IPS-18c (cell line): ENCODE measurements around the gene MAP4K3.

ENCODE experiments used
- H3K4me3 ChIP-seq: 2 replicates; pipeline ENCODE4 v1.7.0; 2013; ENCODE audit warnings: low read depth, mild to moderate bottlenecking, low read length, moderate library complexity; ENCODE audit not compliant: insufficient read depth
- H3K9me3 ChIP-seq: one replicate; pipeline ENCODE4 v1.6.1; 2013; ENCODE audit warnings: mild to moderate bottlenecking, low read length, moderate library complexity; ENCODE audit not compliant: control insufficient read depth, insufficient read depth

The MAP4K3 gene

DNA sequence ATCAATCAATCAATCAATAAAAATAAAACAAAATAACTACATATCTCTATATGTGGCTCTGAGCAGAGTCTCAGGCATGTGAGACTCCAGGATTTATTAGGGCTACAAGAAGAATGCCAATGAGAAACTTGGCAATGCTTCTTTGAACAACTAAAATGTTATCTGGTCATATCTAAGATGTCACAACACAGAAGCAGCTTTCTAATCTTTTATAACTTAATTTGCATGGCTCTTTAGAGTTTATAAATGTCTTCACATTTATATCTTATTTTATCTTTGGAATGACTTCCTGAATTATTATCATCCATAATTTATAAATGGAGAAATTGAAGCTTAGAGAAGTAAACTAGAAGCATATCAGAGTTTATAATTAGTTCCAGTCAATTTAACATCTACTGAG lies 14.9 kb upstream of the MAP4K3 start:
- H3K4me3 ChIP-seq: no peak overlapping the region
- H3K9me3 ChIP-seq: no peaks in the 10 kb centered on the region

GRCh38 chr2:39448169-39448502 lies 11.1 kb upstream of the MAP4K3 start:
- Histone ChIP-seq H3K9me3 (no peaks in the 10 kb centered on the region), H3K4me3 (no peak overlapping the region)

DNA sequence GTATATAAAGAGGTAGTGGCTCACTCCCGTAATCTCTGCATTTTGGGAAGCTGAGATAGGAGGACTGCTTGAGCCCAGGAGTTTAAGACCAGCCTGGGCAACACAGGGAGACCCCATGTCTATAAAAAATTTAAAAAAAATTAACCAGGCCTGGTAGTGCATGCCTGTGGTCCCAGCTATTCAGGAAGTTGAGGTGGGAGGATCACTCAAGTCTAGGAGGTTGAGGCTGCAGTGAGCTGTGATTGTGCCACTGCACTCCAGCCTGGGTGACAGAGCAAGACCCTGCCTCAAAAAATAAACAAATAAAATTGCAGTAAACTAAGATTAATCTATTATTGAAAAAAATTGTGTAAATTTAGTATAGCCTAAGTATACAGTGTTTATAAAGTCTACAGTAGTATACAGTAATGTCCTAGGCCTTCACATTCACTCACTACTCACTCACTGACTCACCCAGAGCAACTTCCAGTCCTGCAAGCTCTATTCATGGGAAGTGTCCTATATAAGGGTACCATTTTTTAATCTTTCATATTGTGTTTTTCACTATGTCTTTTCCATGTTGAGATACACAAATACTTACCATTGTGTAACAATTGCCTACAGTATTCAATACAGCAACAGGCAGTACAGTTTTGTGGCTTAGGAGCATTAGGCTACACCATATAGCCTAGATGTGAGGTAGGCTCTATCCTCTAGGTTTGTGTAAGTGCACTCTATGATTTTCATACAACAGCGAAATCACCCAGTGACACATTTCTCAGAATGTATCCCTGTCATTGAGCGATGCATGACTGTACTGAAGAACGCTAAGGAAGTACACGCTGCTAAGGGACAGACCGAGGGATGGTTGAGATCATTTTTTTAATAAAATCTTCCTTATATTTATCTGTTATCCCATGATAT lies 10.4 kb upstream of the MAP4K3 start:
- no peaks in the 10 kb centered on the region for H3K9me3 ChIP-seq
- no peak overlapping the region for H3K4me3 ChIP-seq

GRCh38 chr2:39445934-39446333 lies 8.8 kb upstream of the MAP4K3 start:
- Histone ChIP-seq H3K9me3 (no peaks in the 10 kb centered on the region), H3K4me3 (no peak overlapping the region)

- no peaks in the 10 kb centered on the region for H3K9me3 ChIP-seq
- no peak overlapping the region for H3K4me3 ChIP-seq
Measured at GRCh38 chr2:39443009-39443408, 5.9 kb upstream of the MAP4K3 start.

- Histone ChIP-seq H3K9me3 (no peaks in the 10 kb centered on the region), H3K4me3 (peak overlapping the region; percentile 73)
Measured at GRCh38 chr2:39437522-39438296, 624 bp upstream of the MAP4K3 start.

DNA sequence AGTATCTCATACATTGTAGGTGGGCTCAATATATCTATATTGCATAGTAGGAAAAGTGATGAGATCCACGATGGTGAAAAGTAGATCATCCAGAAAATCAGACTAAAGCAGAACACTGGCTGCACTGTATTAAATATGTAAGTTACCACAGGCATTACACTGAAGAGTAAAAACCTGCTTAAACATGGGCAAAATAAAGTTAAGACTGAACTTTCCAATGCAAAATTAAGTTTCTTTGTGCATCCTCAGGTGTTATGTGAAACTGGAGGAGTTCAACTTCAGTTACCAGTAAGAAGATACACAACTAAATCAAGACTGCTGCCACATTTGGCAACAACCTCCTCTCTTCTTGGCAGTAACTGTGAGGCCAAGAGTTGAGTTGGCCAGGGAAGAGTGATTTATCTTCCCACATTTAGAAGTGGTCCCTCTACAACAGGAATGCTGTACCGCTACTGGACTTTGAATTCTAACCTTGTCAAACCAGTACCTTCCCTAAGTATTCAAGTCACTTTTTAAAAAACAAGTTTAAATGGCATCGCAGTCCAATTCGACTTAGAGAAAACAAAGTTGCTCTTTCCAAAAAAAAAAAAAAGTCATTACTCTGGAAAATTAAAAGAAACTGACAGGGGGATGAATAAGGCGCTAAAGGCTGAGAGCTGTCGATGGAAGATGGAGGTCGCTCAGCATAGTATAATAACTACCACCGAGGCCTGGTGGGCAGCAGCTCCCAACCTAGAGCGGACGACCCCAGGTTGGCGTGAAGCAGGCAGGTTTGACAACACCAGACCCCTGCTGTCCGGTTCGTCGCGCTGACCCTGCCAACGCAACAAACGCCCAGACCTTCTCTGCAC lies 1.1 kb downstream of the MAP4K3 start:
- H3K4me3 ChIP-seq: peak overlapping the region; percentile 73

DNA sequence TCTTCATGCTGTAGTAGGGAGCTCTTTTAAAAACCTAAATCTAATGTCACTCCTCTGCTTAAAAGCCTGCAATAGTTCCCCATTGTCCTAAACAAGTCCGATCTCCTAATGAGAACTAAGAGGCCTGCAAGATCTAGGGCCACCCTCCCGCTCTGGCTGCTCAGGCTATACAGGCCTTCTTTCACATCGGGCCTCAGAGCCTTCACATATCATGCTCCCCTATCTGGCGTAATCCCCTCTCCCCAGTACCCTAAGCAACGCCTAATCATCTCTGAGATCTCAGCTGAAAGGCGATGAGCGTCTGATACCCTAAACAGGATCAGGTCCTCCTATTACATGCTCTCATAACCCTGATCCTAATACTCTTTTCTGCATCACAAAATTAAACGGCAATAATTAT lies 1.9 kb downstream of the MAP4K3 start:
- Histone ChIP-seq H3K9me3 (no peaks in the 10 kb centered on the region), H3K4me3 (peak overlapping the region; percentile 73; the same call in 1 of the 2 replicates)

More for the DNA sequence above, 1.1 kb downstream of the MAP4K3 start:
- H3K9me3 ChIP-seq: no peaks in the 10 kb centered on the region

DNA sequence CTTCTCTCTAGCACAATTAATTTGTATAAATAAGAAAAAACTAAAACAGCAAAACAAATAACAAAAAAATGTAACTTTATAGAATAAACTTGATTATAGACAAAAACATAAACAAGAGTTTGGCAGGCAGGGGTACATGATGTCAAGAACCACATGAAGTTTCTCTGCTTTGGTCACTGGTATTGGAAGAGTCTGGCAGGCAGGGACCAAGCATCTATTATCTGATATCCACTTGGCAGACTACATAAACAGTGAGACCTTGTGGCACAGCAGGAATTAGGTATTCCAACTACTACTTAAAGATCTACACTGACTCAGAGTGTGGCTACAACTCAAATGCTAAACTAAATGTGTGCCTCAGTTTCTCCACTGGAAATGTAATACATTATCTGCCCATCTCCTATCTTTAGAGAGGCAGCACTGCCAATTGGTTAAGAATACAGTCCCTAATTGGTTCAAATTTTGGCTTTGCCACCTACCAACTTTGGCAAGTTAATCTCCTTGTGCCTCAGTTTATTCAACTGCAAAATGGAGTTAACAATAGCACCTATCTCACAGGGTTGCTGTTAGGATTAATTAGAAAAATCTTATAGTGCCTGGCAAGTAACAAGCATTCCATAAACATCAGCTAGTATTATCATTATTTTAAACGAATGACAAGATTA lies 2.7 kb downstream of the MAP4K3 start:
- no peak overlapping the region; the same call in 1 of the 2 replicates for H3K4me3 ChIP-seq
- H3K9me3 ChIP-seq: no peaks in the 10 kb centered on the region

GRCh38 chr2:39433586-39434195 lies 3.4 kb downstream of the MAP4K3 start:
- H3K4me3 ChIP-seq: no peak overlapping the region
- H3K9me3 ChIP-seq: no peaks in the 10 kb centered on the region

DNA sequence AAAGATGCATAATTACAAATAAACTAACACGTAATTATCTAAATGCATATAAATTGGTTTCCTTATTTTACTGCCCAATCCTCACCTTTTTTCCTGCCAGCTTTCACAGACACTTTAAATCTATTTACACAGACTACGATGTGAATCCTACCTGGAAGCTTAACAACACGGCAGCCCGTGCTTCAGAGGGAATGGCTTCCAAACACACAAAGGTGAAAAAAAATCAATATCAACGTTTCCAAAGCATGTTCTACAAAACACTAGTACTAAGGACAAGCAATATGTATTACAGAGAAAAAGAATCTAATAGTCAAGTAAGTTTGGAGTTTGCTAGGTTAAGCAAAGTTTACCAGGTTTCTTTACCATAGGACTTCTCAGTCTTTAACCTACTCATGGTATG lies 4.4 kb downstream of the MAP4K3 start:
- H3K4me3 ChIP-seq: no peak overlapping the region
- H3K9me3 ChIP-seq: no peaks in the 10 kb centered on the region

DNA sequence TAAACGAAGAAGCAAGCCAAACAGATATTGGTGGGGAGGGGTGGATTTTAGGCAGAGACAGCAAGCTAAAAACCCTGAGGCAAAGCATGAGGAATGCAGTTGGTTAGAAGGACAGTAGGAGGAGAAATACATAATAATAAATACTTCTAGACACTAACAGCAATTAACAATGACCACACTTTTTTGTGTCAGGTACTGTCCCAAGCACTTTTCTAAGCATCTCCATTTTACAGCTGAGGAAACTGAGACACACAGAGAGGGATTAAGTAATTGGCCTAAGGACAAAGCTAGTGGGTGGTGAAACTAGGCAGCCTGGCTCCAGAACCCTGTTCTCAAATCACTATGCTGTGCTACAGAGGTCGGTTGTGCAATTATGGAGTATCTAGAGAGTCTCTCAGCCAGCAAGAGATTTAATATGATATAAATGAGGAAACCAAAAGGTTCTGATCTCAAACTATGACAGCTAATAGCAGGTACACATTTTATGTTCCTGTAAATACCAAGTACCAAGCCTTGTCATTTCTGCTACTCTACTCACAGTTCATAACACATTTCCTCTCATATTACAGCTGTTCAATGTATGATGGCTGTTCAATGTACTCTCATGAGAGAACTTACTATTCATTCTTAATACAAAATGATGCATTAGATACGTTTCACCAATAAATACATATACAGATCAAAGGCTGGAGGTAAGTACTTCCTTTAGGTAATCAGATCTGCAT lies 5.3 kb downstream of the MAP4K3 start:
- H3K4me3 ChIP-seq: no peak overlapping the region
- H3K9me3 ChIP-seq: no peaks in the 10 kb centered on the region

GRCh38 chr2:39429746-39430145 lies 7.3 kb downstream of the MAP4K3 start:
- Histone ChIP-seq H3K4me3 (no peak overlapping the region), H3K9me3 (no peaks in the 10 kb centered on the region)

GRCh38 chr2:39424951-39425350 lies 12.1 kb downstream of the MAP4K3 start:
- Histone ChIP-seq H3K4me3 (no peak overlapping the region), H3K9me3 (no peaks in the 10 kb centered on the region)

DNA sequence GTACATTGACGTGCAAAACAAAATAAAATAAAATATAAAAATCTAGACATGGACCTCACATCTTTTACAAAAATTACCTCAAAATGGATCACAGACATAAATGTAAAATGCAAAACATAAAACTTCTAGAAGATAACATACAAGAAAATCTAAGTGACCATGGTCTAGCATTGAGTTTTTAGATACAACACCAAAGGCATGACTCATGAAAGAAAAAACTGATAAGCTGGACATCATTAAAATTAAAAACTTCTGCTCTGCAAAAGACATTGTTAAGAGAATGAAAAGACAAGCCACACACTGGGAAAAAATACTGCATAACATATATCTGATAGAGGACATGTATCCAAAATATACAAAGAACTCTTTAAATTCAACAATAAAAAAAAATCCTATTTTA lies 14.4 kb downstream of the MAP4K3 start:
- Histone ChIP-seq H3K4me3 (no peak overlapping the region), H3K9me3 (no peaks in the 10 kb centered on the region)

DNA sequence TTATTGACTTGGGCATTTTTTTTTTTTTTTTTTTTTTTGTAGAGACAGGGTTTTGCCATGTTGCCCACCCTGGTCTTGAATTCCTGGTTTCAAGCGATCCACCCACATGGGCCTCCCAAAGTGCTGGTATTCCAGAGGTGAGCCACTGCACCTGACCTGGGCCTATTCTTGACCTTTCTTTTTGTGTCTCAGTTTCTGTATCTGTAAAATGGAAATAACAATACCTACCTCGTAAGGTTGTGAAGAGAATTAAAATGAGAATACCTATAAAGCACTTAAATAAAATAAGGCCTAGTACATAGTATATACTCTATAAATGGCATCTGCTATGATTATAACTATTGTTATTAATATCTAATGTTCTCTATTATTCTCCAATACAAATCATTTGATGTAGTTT lies 15.7 kb downstream of the MAP4K3 start:
- no peak overlapping the region for H3K4me3 ChIP-seq
- no peaks in the 10 kb centered on the region for H3K9me3 ChIP-seq
